Measurements from ENCODE around the gene PLA2G2D. TPM values are rescaled to one million over a fixed set of nuclear protein-coding genes. Genes with fewer than 3 reads are reported as not detected.

The PLA2G2D gene
- total RNA-seq, 1 experiment from 2014 or later = not detected

- Histone ChIP-seq H3K4ac (ENCODE audit: low read depth, low read length) (no peak overlapping the region), H2BK12ac (ENCODE audit: insufficient read length, low read depth, low read length) (no peak overlapping the region), H3K79me2 (ENCODE audit: insufficient read depth, low read length) (no peaks in the 10 kb centered on the region), H3K79me1 (ENCODE audit: insufficient read depth, low read depth, low read length, poor library complexity, severe bottlenecking) (no peaks in the 10 kb centered on the region), H4K5ac (ENCODE audit: insufficient read length, low read depth, low read length) (no peak overlapping the region), H3K14ac (ENCODE audit: insufficient read depth, low read length) (no peak overlapping the region), H3K23ac (ENCODE audit: insufficient read length, low read depth, low read length) (no peak overlapping the region), H4K91ac (ENCODE audit: insufficient read length, low read depth, low read length) (no peak overlapping the region), H4K8ac (replicated peaks; ENCODE audit: insufficient read length, low read depth, low read length) (no peak overlapping the region), H3K27me3 (ENCODE audit: insufficient read depth, low read length) (no peaks in the 10 kb centered on the region), H3K9ac (ENCODE audit: extremely low read depth, insufficient read length, low read length) (no peak overlapping the region), H3K56ac (ENCODE audit: insufficient read length, low read depth, low read length) (no peak overlapping the region), H2AK5ac (ENCODE audit: insufficient read length, low read length) (no peak overlapping the region), H2BK5ac (ENCODE audit: insufficient read length, low read length) (no peak overlapping the region), H3T11ph (ENCODE audit: low read length) (no peak overlapping the region), H2BK120ac (ENCODE audit: low read depth, low read length, poor library complexity, severe bottlenecking) (no peak overlapping the region), H2BK20ac (ENCODE audit: low read depth, low read length, poor library complexity, severe bottlenecking) (no peak overlapping the region), H4K20me1 (ENCODE audit: control insufficient read depth, insufficient read depth, insufficient read length) (no peaks in the 10 kb centered on the region), H3K9me3 (ENCODE audit: control insufficient read depth, low read depth, low read length) (no peaks in the 10 kb centered on the region), H2AFZ (ENCODE audit: low read length) (no peak overlapping the region), H3K23me2 (ENCODE audit: insufficient read length, low read depth, low read length, poor library complexity, severe bottlenecking) (no peaks in the 10 kb centered on the region), H3K4me2 (ENCODE audit: insufficient read depth, insufficient read length, low read length) (no peak overlapping the region), H3K18ac (ENCODE audit: insufficient read length, low read depth, low read length) (no peak overlapping the region), H3K4me1 (ENCODE audit: insufficient read depth, low read length) (no peaks in the 10 kb centered on the region), H2BK15ac (ENCODE audit: low read depth, low read length) (no peak overlapping the region), H3K27ac (ENCODE audit: insufficient read length, low read depth, low read length) (no peak overlapping the region)
- no peaks in the 10 kb centered on the region for H3K36me3 Mint-ChIP-seq (ENCODE audit: insufficient read depth in 1 of 3, low read depth in 3 of 3)
- no peak overlapping the region for H3K27ac Mint-ChIP-seq
- no CpG with 5 or more reads among the region's 7 CpGs for WGBS (ENCODE audit: extremely low coverage, insufficient read length, low lambda C conversion rate)
- no peaks in the 10 kb centered on the region for H3K9me3 Mint-ChIP-seq
- TF ChIP-seq CTCF (conservative IDR thresholded peaks at IDR 0.05) = no peak
- no peak overlapping the region for H3K4me3 Mint-ChIP-seq
- peaks cover 5% of the 10 kb centered on the region; the same call in 1 of the 2 replicates for H3K27me3 Mint-ChIP-seq (ENCODE audit: low read depth)
- no peak for DNase-seq
- peaks cover 4 to 6% of the 10 kb centered on the region in 2 experiments for H3K4me1 Mint-ChIP-seq
Observed at GRCh38 chr1:20072771-20073170, 46.6 kb downstream of the PLA2G2D start.

Data from H9 (cell line).